GM23338 (cell line): ENCODE data around the gene CUX1. TPM values are rescaled to one million over a fixed set of nuclear protein-coding genes. Genes with fewer than 3 reads are reported as not detected.

Experiments used
- ATAC-seq: fragments of 200-7000 bp; cut with Tn5 transposase; 3 replicates; pipeline ENCODE4 v1.9.1; 2020
- DNase-seq: peaks from one replicate; pipeline ENCODE4 v3.0.0-alpha.2; 2015; ENCODE audit warnings: low spot score
- H2AFZ ChIP-seq: fragments of 200-600 bp; sonication (generic); 2 replicates; pipeline ENCODE4 v1.8.0; 2016; ENCODE audit warnings: antibody characterized with exemption, mild to moderate bottlenecking, moderate library complexity
- H3F3A ChIP-seq: fragments of 200-600 bp; sonication (generic); replicated peaks from 2 replicates; pipeline ENCODE4 v1.8.0; 2017; ENCODE audit warnings: antibody characterized with exemption, mixed run types, low read depth
- H3K27ac ChIP-seq: fragments of 200-600 bp; sonication (generic); 2 replicates; pipeline ENCODE4 v1.6.1; 2016; ENCODE audit warnings: low read depth
- H3K27me3 ChIP-seq: fragments of 200-600 bp; sonication (generic); 2 replicates; pipeline ENCODE4 v1.8.0; 2016; ENCODE audit warnings: mild to moderate bottlenecking, mixed run types, moderate library complexity; ENCODE audit not compliant: insufficient read depth
- H3K36me3 ChIP-seq: fragments of 200-600 bp; sonication (generic); 2 replicates; pipeline ENCODE4 v1.8.0; 2016; ENCODE audit warnings: mild to moderate bottlenecking; ENCODE audit not compliant: insufficient read depth
- H3K4me1 ChIP-seq: fragments of 200-600 bp; sonication (generic); 2 replicates; pipeline ENCODE4 v1.8.0; 2016; ENCODE audit warnings: mild to moderate bottlenecking, moderate library complexity; ENCODE audit not compliant: insufficient read depth
- H3K4me2 ChIP-seq: fragments of 200-600 bp; sonication (generic); 2 replicates; pipeline ENCODE4 v1.7.1; 2017; ENCODE audit warnings: mixed run types
- H3K4me3 ChIP-seq: fragments of 200-600 bp; sonication (generic); 2 replicates; pipeline ENCODE4 v1.6.1; 2016; ENCODE audit warnings: mixed run types
- H3K79me2 ChIP-seq: fragments of 200-600 bp; sonication (generic); replicated peaks from 2 replicates; pipeline ENCODE4 v1.8.0; 2017; ENCODE audit warnings: mild to moderate bottlenecking; ENCODE audit not compliant: insufficient read depth
- H3K9me2 ChIP-seq: fragments of 200-600 bp; sonication (generic); 2 replicates; pipeline ENCODE4 v1.8.0; 2017; ENCODE audit not compliant: insufficient read depth
- H4K20me1 ChIP-seq: fragments of 200-600 bp; sonication (generic); replicated peaks from 2 replicates; pipeline ENCODE4 v1.8.0; 2017; ENCODE audit warnings: mild to moderate bottlenecking; ENCODE audit not compliant: insufficient read depth
- H3K27ac Mint-ChIP-seq: 2 replicates; pipeline ENCODE4 v1.8.0; 2020; ENCODE audit warnings: inconsistent platforms, mild to moderate bottlenecking, moderate library complexity, mixed read lengths
- H3K27me3 Mint-ChIP-seq: 3 replicates; pipeline ENCODE4 v1.8.0; 2022; ENCODE audit warnings: low read depth, mild to moderate bottlenecking, moderate library complexity, mixed read lengths, inconsistent platforms; ENCODE audit not compliant: insufficient read depth, poor library complexity
- H3K36me3 Mint-ChIP-seq: 3 replicates; pipeline ENCODE4 v1.8.0; 2021; ENCODE audit warnings: low read depth, mild to moderate bottlenecking, inconsistent platforms, moderate library complexity, mixed read lengths
- H3K4me1 Mint-ChIP-seq: 3 replicates; pipeline ENCODE4 v1.8.0; 2020; ENCODE audit warnings: mild to moderate bottlenecking, inconsistent platforms, mixed read lengths
- H3K4me3 Mint-ChIP-seq: 3 replicates; pipeline ENCODE4 v1.8.0; 2021; ENCODE audit warnings: moderate library complexity, mild to moderate bottlenecking, inconsistent platforms, mixed read lengths
- H3K9me3 Mint-ChIP-seq: 3 replicates; pipeline ENCODE4 v1.8.0; 2020; ENCODE audit warnings: moderate library complexity, mild to moderate bottlenecking, inconsistent platforms, mixed read lengths
- EZH2phosphoT487 ChIP-seq: fragments of 200-600 bp; sonication (generic); IDR thresholded peaks from one replicate; pipeline ENCODE4 v1.8.1; 2018; ENCODE audit warnings: antibody characterized with exemption; ENCODE audit not compliant: unreplicated experiment
- POLR2AphosphoS5 ChIP-seq: IDR thresholded peaks from 2 replicates; pipeline ENCODE4 v1.6.1; 2016; ENCODE audit warnings: antibody characterized with exemption, low read depth
- REST ChIP-seq: IDR thresholded peaks from one replicate; pipeline ENCODE4 v1.6.1; 2018; ENCODE audit warnings: antibody characterized with exemption; ENCODE audit not compliant: unreplicated experiment
- ZNF114 ChIP-seq: fragments of 250-450 bp; sonication (Bioruptor Pico); IDR thresholded peaks from 2 replicates; pipeline ENCODE4 v1.5.0; 2020; ENCODE audit warnings: mild to moderate bottlenecking, moderate library complexity
- polyA plus RNA-seq: library from polyadenylated mRNA; unstranded; fragments of >200 nt; fragmentation: Nextera tagmentation; extraction: Ambion mirVana; gene quantifications from 2 replicates; pipeline ENCODE4 v1.2.1, GENCODE V29; 2016
- total RNA-seq: library from RNA; depleted of rRNA; stranded (reverse); fragments of >200 nt; shearing (Covaris generic); gene quantifications from 2 replicates; pipeline ENCODE4 v1.2.3, GENCODE V29; 2014
- TF ChIP-seq, protein P1 (sequence below): fragments of 250-450 bp; sonication (Bioruptor Pico); IDR thresholded peaks from 2 replicates; pipeline ENCODE4 v1.5.0; 2020; ENCODE audit warnings: mild to moderate bottlenecking, moderate library complexity
- TF ChIP-seq, protein P2 (sequence below), 2 experiments: fragments of 200-600 bp in 1 of 2; sonication (generic) in 1 of 2; conservative IDR thresholded peaks; 2 replicates each; pipeline versions ENCODE4 v1.5.1 to v1.6.1; 2016 to 2017; ENCODE audit warnings: antibody characterized with exemption in 2 of 2, low read depth in 2 of 2, mild to moderate bottlenecking in 2 of 2, moderate library complexity in 1 of 2

The CUX1 gene
- total and polyA plus RNA-seq, 2 experiments from 2014 or later = 49.9 to 64.0 TPM

- Mint-ChIP-seq H3K27ac (no peak overlapping the region), H3K27me3 (peaks cover 4% of the 10 kb centered on the region), H3K4me3 (no peak overlapping the region), H3K4me1 (peaks cover 5% of the 10 kb centered on the region; the same call in 2 of the 3 replicates), H3K36me3 (no peaks in the 10 kb centered on the region), H3K9me3 (no peaks in the 10 kb centered on the region)
- Histone ChIP-seq H3K27ac (no peak overlapping the region), H3K9me2 (no peaks in the 10 kb centered on the region), H3K36me3 (no peaks in the 10 kb centered on the region), H3K27me3 (no peaks in the 10 kb centered on the region), H2AFZ (no peak overlapping the region), H3K4me3 (no peak overlapping the region), H3F3A (no peaks in the 10 kb centered on the region), H3K4me2 (no peak overlapping the region), H3K79me2 (no peaks in the 10 kb centered on the region), H4K20me1 (no peaks in the 10 kb centered on the region), H3K4me1 (no peaks in the 10 kb centered on the region)
- no peak for DNase-seq
- no peak for ATAC-seq
- TF ChIP-seq, protein P1, sequence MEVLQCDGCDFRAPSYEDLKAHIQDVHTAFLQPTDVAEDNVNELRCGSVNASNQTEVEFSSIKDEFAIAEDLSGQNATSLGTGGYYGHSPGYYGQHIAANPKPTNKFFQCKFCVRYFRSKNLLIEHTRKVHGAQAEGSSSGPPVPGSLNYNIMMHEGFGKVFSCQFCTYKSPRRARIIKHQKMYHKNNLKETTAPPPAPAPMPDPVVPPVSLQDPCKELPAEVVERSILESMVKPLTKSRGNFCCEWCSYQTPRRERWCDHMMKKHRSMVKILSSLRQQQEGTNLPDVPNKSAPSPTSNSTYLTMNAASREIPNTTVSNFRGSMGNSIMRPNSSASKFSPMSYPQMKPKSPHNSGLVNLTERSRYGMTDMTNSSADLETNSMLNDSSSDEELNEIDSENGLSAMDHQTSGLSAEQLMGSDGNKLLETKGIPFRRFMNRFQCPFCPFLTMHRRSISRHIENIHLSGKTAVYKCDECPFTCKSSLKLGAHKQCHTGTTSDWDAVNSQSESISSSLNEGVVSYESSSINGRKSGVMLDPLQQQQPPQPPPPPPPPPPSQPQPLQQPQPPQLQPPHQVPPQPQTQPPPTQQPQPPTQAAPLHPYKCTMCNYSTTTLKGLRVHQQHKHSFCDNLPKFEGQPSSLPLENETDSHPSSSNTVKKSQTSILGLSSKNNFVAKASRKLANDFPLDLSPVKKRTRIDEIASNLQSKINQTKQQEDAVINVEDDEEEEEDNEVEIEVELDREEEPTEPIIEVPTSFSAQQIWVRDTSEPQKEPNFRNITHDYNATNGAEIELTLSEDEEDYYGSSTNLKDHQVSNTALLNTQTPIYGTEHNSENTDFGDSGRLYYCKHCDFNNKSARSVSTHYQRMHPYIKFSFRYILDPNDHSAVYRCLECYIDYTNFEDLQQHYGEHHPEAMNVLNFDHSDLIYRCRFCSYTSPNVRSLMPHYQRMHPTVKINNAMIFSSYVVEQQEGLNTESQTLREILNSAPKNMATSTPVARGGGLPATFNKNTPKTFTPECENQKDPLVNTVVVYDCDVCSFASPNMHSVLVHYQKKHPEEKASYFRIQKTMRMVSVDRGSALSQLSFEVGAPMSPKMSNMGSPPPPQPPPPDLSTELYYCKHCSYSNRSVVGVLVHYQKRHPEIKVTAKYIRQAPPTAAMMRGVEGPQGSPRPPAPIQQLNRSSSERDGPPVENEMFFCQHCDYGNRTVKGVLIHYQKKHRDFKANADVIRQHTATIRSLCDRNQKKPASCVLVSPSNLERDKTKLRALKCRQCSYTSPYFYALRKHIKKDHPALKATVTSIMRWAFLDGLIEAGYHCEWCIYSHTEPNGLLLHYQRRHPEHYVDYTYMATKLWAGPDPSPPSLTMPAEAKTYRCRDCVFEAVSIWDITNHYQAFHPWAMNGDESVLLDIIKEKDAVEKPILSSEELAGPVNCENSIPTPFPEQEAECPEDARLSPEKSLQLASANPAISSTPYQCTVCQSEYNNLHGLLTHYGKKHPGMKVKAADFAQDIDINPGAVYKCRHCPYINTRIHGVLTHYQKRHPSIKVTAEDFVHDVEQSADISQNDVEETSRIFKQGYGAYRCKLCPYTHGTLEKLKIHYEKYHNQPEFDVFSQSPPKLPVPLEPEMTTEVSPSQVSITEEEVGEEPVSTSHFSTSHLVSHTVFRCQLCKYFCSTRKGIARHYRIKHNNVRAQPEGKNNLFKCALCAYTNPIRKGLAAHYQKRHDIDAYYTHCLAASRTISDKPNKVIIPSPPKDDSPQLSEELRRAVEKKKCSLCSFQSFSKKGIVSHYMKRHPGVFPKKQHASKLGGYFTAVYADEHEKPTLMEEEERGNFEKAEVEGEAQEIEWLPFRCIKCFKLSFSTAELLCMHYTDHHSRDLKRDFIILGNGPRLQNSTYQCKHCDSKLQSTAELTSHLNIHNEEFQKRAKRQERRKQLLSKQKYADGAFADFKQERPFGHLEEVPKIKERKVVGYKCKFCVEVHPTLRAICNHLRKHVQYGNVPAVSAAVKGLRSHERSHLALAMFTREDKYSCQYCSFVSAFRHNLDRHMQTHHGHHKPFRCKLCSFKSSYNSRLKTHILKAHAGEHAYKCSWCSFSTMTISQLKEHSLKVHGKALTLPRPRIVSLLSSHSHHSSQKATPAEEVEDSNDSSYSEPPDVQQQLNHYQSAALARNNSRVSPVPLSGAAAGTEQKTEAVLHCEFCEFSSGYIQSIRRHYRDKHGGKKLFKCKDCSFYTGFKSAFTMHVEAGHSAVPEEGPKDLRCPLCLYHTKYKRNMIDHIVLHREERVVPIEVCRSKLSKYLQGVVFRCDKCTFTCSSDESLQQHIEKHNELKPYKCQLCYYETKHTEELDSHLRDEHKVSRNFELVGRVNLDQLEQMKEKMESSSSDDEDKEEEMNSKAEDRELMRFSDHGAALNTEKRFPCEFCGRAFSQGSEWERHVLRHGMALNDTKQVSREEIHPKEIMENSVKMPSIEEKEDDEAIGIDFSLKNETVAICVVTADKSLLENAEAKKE (CRISPR knock-in tag) = no peak
- TF ChIP-seq, protein P2, sequence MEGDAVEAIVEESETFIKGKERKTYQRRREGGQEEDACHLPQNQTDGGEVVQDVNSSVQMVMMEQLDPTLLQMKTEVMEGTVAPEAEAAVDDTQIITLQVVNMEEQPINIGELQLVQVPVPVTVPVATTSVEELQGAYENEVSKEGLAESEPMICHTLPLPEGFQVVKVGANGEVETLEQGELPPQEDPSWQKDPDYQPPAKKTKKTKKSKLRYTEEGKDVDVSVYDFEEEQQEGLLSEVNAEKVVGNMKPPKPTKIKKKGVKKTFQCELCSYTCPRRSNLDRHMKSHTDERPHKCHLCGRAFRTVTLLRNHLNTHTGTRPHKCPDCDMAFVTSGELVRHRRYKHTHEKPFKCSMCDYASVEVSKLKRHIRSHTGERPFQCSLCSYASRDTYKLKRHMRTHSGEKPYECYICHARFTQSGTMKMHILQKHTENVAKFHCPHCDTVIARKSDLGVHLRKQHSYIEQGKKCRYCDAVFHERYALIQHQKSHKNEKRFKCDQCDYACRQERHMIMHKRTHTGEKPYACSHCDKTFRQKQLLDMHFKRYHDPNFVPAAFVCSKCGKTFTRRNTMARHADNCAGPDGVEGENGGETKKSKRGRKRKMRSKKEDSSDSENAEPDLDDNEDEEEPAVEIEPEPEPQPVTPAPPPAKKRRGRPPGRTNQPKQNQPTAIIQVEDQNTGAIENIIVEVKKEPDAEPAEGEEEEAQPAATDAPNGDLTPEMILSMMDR (conservative IDR thresholded peaks at IDR 0.05; ENCODE audit: low read depth in 2 of 2) = no peak
- TF ChIP-seq POLR2AphosphoS5 (no peak), EZH2phosphoT487 (no peak), ZNF114 (CRISPR knock-in tag) (no peak), REST (no peak)
Measured at GRCh38 chr7:101780281-101780680, 37.1 kb upstream of the CUX1 start.
